Mesendoderm (in vitro differentiated cells): Measurements from ENCODE around the gene FASTKD2.
A peak's percentile ranks its signal among the peaks of the same experiment; 100 is the strongest.
"Not testable (repeated sequence)": the region's sequence is repeated elsewhere in the genome, so short reads cannot be mapped to it uniquely, and the experiment has no call there.

Experiments
- DNase-seq: peaks from one replicate; pipeline ENCODE4 v3.0.0; 2013
- H2AK5ac ChIP-seq: 2 replicates; pipeline ENCODE4 v1.6.1; 2013; ENCODE audit warnings: low read length, inconsistent platforms
- H2BK120ac ChIP-seq: 2 replicates; pipeline ENCODE4 v1.6.1; 2013; ENCODE audit warnings: low read depth, mild to moderate bottlenecking, low read length, moderate library complexity, mixed read lengths
- H2BK15ac ChIP-seq: replicated peaks from 2 replicates; pipeline ENCODE4 v1.6.1; 2013; ENCODE audit warnings: low read depth, mild to moderate bottlenecking, moderate library complexity
- H2BK5ac ChIP-seq: 2 replicates; pipeline ENCODE4 v1.6.1; 2013; ENCODE audit warnings: low read length, inconsistent platforms
- H3K18ac ChIP-seq: 2 replicates; pipeline ENCODE4 v1.6.1; 2013; ENCODE audit warnings: mild to moderate bottlenecking, low read length, mixed read lengths
- H3K23ac ChIP-seq: one replicate; pipeline ENCODE4 v1.6.1; 2013; ENCODE audit warnings: low read length
- H3K27ac ChIP-seq: 2 replicates; pipeline ENCODE4 v1.5.1; 2013; ENCODE audit warnings: low read depth, mild to moderate bottlenecking, inconsistent platforms, low read length, moderate library complexity
- H3K27me3 ChIP-seq: 2 replicates; pipeline ENCODE4 v1.6.1; 2013; ENCODE audit warnings: low read length, control low read depth, mild to moderate bottlenecking, inconsistent platforms; ENCODE audit not compliant: insufficient read depth, poor library complexity
- H3K36me3 ChIP-seq: 2 replicates; pipeline ENCODE4 v1.6.1; 2013; ENCODE audit warnings: low read length, inconsistent platforms; ENCODE audit not compliant: control insufficient read depth, insufficient read depth
- H3K4ac ChIP-seq: one replicate; pipeline ENCODE4 v1.6.1; 2013; ENCODE audit warnings: low read depth, mild to moderate bottlenecking, low read length, moderate library complexity
- H3K4me1 ChIP-seq: 2 replicates; pipeline ENCODE4 v1.6.1; 2013; ENCODE audit warnings: low read depth, low read length, inconsistent platforms; ENCODE audit not compliant: control insufficient read depth
- H3K4me2 ChIP-seq: 2 replicates; pipeline ENCODE4 v1.6.1; 2013; ENCODE audit warnings: low read length
- H3K4me3 ChIP-seq: 2 replicates; pipeline ENCODE4 v1.5.1; 2013; ENCODE audit warnings: mild to moderate bottlenecking, low read length
- H3K56ac ChIP-seq: one replicate; pipeline ENCODE4 v1.6.1; 2013; ENCODE audit warnings: low read length
- H3K79me1 ChIP-seq: 2 replicates; pipeline ENCODE4 v1.6.1; 2013; ENCODE audit warnings: low read length, inconsistent platforms
- H3K79me2 ChIP-seq: 2 replicates; pipeline ENCODE4 v1.6.1; 2013; ENCODE audit warnings: mild to moderate bottlenecking, low read length; ENCODE audit not compliant: control insufficient read depth, insufficient read depth
- H3K9ac ChIP-seq: 2 replicates; pipeline ENCODE4 v1.6.1; 2013; ENCODE audit warnings: low read length, inconsistent platforms
- H4K5ac ChIP-seq: one replicate; pipeline ENCODE4 v1.6.1; 2013; ENCODE audit warnings: low read length
- H4K8ac ChIP-seq: one replicate; pipeline ENCODE4 v1.6.1; 2013; ENCODE audit warnings: low read depth, mild to moderate bottlenecking, control low read depth, low read length, moderate library complexity
- WGBS: extraction: QIAGEN DNeasy Blood & Tissue Kit; methylation state at CpG from one replicate; pipeline ENCODE4 v1.1.7; 2013; ENCODE audit warnings: low lambda C conversion rate, missing lambda C conversion rate; ENCODE audit not compliant: insufficient coverage; ENCODE audit errors: extremely low coverage; 5-methylcytosine and 5-hydroxymethylcytosine counted together

The FASTKD2 gene

DNA sequence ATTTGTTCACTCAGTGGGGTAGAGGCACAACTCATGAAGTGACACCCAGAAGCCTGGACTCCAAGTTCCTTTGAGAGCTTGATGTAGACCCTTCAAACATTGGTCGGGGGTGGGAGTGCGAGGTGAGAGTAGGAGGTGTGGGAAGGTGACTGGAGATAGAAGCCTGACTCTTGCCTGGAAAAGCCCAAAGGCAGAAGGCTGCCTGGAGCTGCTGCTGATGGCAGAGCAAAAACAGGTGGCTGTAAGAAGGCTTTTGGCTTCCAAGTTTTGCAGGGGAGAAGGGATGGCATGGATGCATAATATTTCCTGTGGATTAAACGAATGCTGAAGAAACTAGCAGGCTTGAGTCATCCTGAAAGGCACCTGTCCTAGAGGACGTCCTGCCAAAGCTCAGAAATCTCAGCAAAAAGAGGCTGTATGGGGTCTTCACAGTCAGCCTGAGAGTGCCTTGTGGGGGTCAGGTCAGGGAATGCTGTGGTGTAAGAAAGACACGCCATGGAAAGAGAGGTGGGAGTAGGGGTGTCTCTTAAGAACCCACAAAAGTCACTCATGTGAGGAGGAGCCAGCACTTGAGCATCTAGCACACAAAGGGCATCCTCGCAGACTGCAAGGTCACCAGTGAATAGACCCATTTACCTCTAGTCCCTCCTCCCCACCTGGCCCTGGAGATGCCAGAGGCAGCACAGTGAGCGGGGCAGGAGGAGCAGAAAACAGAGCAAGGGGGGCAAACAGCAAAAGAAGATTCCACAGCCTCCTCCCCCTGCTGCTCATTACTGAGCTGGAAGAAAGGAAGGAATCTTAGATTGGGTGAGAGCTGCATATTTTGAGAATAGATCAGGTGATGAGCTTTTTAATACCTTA, 37.5 kb downstream of the FASTKD2 start:
- Histone ChIP-seq H3K9ac (no peak overlapping the region), H3K4me3 (no peak overlapping the region), H2BK5ac (no peak overlapping the region), H2AK5ac (no peak overlapping the region), H3K27ac (no peak overlapping the region), H3K27me3 (no peaks in the 10 kb centered on the region), H2BK15ac (no peak overlapping the region), H4K5ac (no peak overlapping the region), H3K4me2 (no peak overlapping the region), H2BK120ac (no peak overlapping the region), H3K79me1 (no peaks in the 10 kb centered on the region), H3K56ac (no peak overlapping the region), H3K23ac (no peak overlapping the region), H3K36me3 (no peaks in the 10 kb centered on the region), H3K4me1 (peaks cover 2% of the 10 kb centered on the region), H4K8ac (no peak overlapping the region), H3K18ac (peak overlapping the region; percentile 1), H3K79me2 (no peaks in the 10 kb centered on the region), H3K4ac (no peak overlapping the region)
- DNase-seq, result no peak
- no CpG with 5 or more reads among the region's 7 CpGs for WGBS

GRCh38 chr2:206804326-206804725, 38.9 kb downstream of the FASTKD2 start:
- H3K56ac ChIP-seq, result no peak overlapping the region
- H3K4me2 ChIP-seq, result no peak overlapping the region
- H2AK5ac ChIP-seq, result no peak overlapping the region
- no peaks in the 10 kb centered on the region for H3K79me2 ChIP-seq
- H3K23ac ChIP-seq, result no peak overlapping the region
- H2BK120ac ChIP-seq, result no peak overlapping the region
- H3K27me3 ChIP-seq, result no peaks in the 10 kb centered on the region
- peak overlapping the region; percentile 20 for H3K27ac ChIP-seq
- DNase-seq, result peak; percentile 63
- no peaks in the 10 kb centered on the region for H3K36me3 ChIP-seq
- no peak overlapping the region for H4K5ac ChIP-seq
- H3K4me3 ChIP-seq, result no peak overlapping the region
- H2BK5ac ChIP-seq, result no peak overlapping the region
- H3K9ac ChIP-seq, result no peak overlapping the region
- no peak overlapping the region for H4K8ac ChIP-seq
- H3K4me1 ChIP-seq, result peaks cover 2% of the 10 kb centered on the region
- H2BK15ac ChIP-seq, result no peak overlapping the region
- H3K79me1 ChIP-seq, result no peaks in the 10 kb centered on the region
- WGBS, result no CpG with 5 or more reads among the region's 5 CpGs
- no peak overlapping the region for H3K4ac ChIP-seq
- H3K18ac ChIP-seq, result peak overlapping the region; percentile 75

- Histone ChIP-seq H3K4me2 (no peak overlapping the region), H3K23ac (no peak overlapping the region), H2BK5ac (no peak overlapping the region), H3K9ac (no peak overlapping the region), H3K27me3 (no peaks in the 10 kb centered on the region), H3K79me2 (no peaks in the 10 kb centered on the region), H3K4me3 (no peak overlapping the region), H3K36me3 (no peaks in the 10 kb centered on the region), H2BK120ac (no peak overlapping the region), H2BK15ac (no peak overlapping the region), H3K56ac (peak overlapping the region; percentile 9), H4K5ac (no peak overlapping the region), H3K4me1 (no peaks in the 10 kb centered on the region), H3K4ac (peak overlapping the region; percentile 93), H4K8ac (no peak overlapping the region), H3K27ac (peak overlapping the region; percentile 16), H2AK5ac (no peak overlapping the region), H3K18ac (no peak overlapping the region), H3K79me1 (no peaks in the 10 kb centered on the region)
- no CpG with 5 or more reads among the region's 6 CpGs for WGBS
- DNase-seq, result no peak
Observed at GRCh38 chr2:206805887-206806607, 40.6 kb downstream of the FASTKD2 start.

DNA sequence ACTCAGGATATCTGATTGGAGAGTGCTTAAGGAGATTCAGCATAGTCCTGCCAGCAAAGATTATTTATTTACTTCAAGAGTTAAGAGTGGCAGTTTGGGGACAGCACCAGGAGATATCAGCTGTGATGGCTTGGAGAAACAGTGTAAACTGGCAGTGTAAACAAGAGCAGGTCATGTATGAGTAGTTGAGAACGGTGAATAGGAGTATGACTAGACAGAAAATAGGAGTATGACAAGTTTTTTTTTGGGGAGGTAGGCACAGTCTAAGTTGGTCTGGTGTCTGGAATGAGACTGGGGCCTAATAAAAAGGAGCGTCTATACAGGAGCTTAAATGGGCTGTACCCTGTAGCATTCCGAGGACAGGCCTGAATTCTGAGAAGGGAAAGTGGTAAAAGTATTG, 42.2 kb downstream of the FASTKD2 start:
- H3K4me2 ChIP-seq, H3K23ac ChIP-seq, H3K27me3 ChIP-seq, H4K8ac ChIP-seq, H3K4ac ChIP-seq, H3K9ac ChIP-seq, H2AK5ac ChIP-seq, H4K5ac ChIP-seq, H3K36me3 ChIP-seq, H3K27ac ChIP-seq, DNase-seq, H2BK5ac ChIP-seq, H2BK120ac ChIP-seq, H3K4me1 ChIP-seq, H3K56ac ChIP-seq, H3K18ac ChIP-seq, H3K4me3 ChIP-seq, H2BK15ac ChIP-seq, H3K79me1 ChIP-seq, H3K79me2 ChIP-seq: not testable (repeated sequence)
- WGBS, result no CpG with 5 or more reads among the region's 3 CpGs

DNA sequence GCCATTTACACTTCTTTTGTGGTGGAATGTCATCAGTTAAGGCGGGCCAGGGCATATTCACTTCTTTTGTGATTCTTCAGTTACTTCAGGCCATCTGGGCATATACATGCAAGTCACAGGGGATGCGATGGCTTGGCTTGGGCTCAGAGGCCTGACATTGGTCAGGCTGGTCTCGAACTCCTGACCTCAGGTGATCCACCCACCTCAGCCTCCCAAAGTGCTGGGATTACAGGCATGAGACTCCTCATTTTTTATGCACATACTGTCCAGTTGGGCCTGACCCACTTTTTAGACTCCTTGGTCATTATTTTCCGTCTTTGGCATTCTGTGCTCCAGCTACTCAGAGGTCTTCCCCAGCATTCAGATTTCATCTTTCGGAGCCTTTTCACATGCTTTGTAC, 47.1 kb downstream of the FASTKD2 start:
- H4K8ac ChIP-seq, H3K36me3 ChIP-seq, DNase-seq, H2BK5ac ChIP-seq, H3K23ac ChIP-seq, H3K79me1 ChIP-seq, H3K4me2 ChIP-seq, H3K27me3 ChIP-seq, H2AK5ac ChIP-seq, H3K79me2 ChIP-seq, H3K4me1 ChIP-seq, H3K4me3 ChIP-seq, H3K4ac ChIP-seq, H3K56ac ChIP-seq, H3K9ac ChIP-seq, H4K5ac ChIP-seq: not testable (repeated sequence)
- Histone ChIP-seq H3K27ac (peak overlapping the region; percentile 2), H2BK15ac (peak overlapping the region; percentile 23), H3K18ac (peak overlapping the region; percentile 94), H2BK120ac (peak overlapping the region; percentile 78)
- no CpG with 5 or more reads among the region's 5 CpGs for WGBS
